Measurements from ENCODE around the gene SEC24A.
A peak's percentile ranks its signal among the peaks of the same experiment; 100 is the strongest.
"Not testable (repeated sequence)": the region's sequence is repeated elsewhere in the genome, so short reads cannot be mapped to it uniquely, and the experiment has no call there.

SEC24A gene

GRCh38 chr5:134625559-134625958, 23.0 kb upstream of the SEC24A start:
- WGBS (ENCODE audit: extremely low coverage, insufficient coverage, low lambda C conversion rate): no CpG with 5 or more reads among the region's 1 CpG
- no peak overlapping the region for H3K23ac ChIP-seq (ENCODE audit: low read length)
- H3K4ac ChIP-seq (ENCODE audit: low read depth, low read length): no peak overlapping the region
- H2BK15ac ChIP-seq (replicated peaks; ENCODE audit: low read depth): no peak overlapping the region
- no peak overlapping the region for H3K27ac ChIP-seq (ENCODE audit: low read depth, low read length)
- no peak overlapping the region for H4K8ac ChIP-seq (ENCODE audit: low read depth, low read length)
- no peak overlapping the region for H3K4me3 ChIP-seq (ENCODE audit: low read length)
- H3K18ac ChIP-seq (ENCODE audit: low read length): no peak overlapping the region
- H3K79me2 ChIP-seq (ENCODE audit: control insufficient read depth, insufficient read depth, low read length): no peaks in the 10 kb centered on the region
- H3K79me1 ChIP-seq (ENCODE audit: low read length): no peaks in the 10 kb centered on the region
- H2BK120ac ChIP-seq (ENCODE audit: low read depth, low read length): no peak overlapping the region
- no peak overlapping the region for H2AK5ac ChIP-seq (ENCODE audit: low read length)
- H3K36me3 ChIP-seq (ENCODE audit: control insufficient read depth, insufficient read depth, low read length): no peaks in the 10 kb centered on the region
- H3K9ac ChIP-seq (ENCODE audit: low read length): no peak overlapping the region
- DNase-seq: no peak
- no peaks in the 10 kb centered on the region for H3K27me3 ChIP-seq (ENCODE audit: insufficient read depth, low read length, poor library complexity)
- no peak overlapping the region for H3K56ac ChIP-seq (ENCODE audit: low read length)
- H3K4me1 ChIP-seq (ENCODE audit: control insufficient read depth, low read depth, low read length): no peaks in the 10 kb centered on the region
- H3K4me2 ChIP-seq (ENCODE audit: low read length): no peak overlapping the region
- H4K5ac ChIP-seq (ENCODE audit: low read length): no peak overlapping the region
- no peak overlapping the region for H2BK5ac ChIP-seq (ENCODE audit: low read length)

GRCh38 chr5:134626369-134627014, 22.1 kb upstream of the SEC24A start:
- no CpG with 5 or more reads among the region's 2 CpGs for WGBS (ENCODE audit: extremely low coverage, insufficient coverage, low lambda C conversion rate)
- Histone ChIP-seq H3K4me2 (ENCODE audit: low read length) (no peak overlapping the region), H3K27ac (ENCODE audit: low read depth, low read length) (no peak overlapping the region), H3K27me3 (ENCODE audit: insufficient read depth, low read length, poor library complexity) (no peaks in the 10 kb centered on the region), H2BK15ac (replicated peaks; ENCODE audit: low read depth) (no peak overlapping the region), H3K18ac (ENCODE audit: low read length) (no peak overlapping the region), H3K79me2 (ENCODE audit: control insufficient read depth, insufficient read depth, low read length) (no peaks in the 10 kb centered on the region), H3K56ac (ENCODE audit: low read length) (no peak overlapping the region), H3K36me3 (ENCODE audit: control insufficient read depth, insufficient read depth, low read length) (no peaks in the 10 kb centered on the region), H2BK120ac (ENCODE audit: low read depth, low read length) (no peak overlapping the region), H2BK5ac (ENCODE audit: low read length) (no peak overlapping the region), H2AK5ac (ENCODE audit: low read length) (no peak overlapping the region), H3K4me3 (ENCODE audit: low read length) (no peak overlapping the region), H3K79me1 (ENCODE audit: low read length) (no peaks in the 10 kb centered on the region), H4K8ac (ENCODE audit: low read depth, low read length) (no peak overlapping the region), H3K9ac (ENCODE audit: low read length) (no peak overlapping the region), H3K23ac (ENCODE audit: low read length) (no peak overlapping the region), H3K4me1 (ENCODE audit: control insufficient read depth, low read depth, low read length) (no peaks in the 10 kb centered on the region), H4K5ac (ENCODE audit: low read length) (no peak overlapping the region), H3K4ac (ENCODE audit: low read depth, low read length) (no peak overlapping the region)
- no peak for DNase-seq

- H3K18ac ChIP-seq (ENCODE audit: low read length): no peak overlapping the region
- H3K79me2 ChIP-seq (ENCODE audit: control insufficient read depth, insufficient read depth, low read length): no peaks in the 10 kb centered on the region
- no peak overlapping the region for H3K4me3 ChIP-seq (ENCODE audit: low read length)
- no peak overlapping the region for H2AK5ac ChIP-seq (ENCODE audit: low read length)
- H3K4me2 ChIP-seq (ENCODE audit: low read length): no peak overlapping the region
- H3K27ac ChIP-seq (ENCODE audit: low read depth, low read length): no peak overlapping the region
- H3K23ac ChIP-seq (ENCODE audit: low read length): no peak overlapping the region
- no peak overlapping the region for H3K9ac ChIP-seq (ENCODE audit: low read length)
- H3K4me1 ChIP-seq (ENCODE audit: control insufficient read depth, low read depth, low read length): no peaks in the 10 kb centered on the region
- no peak overlapping the region for H3K4ac ChIP-seq (ENCODE audit: low read depth, low read length)
- no peak overlapping the region for H2BK120ac ChIP-seq (ENCODE audit: low read depth, low read length)
- no peak overlapping the region for H4K8ac ChIP-seq (ENCODE audit: low read depth, low read length)
- no peak overlapping the region for H2BK15ac ChIP-seq (replicated peaks; ENCODE audit: low read depth)
- H3K79me1 ChIP-seq (ENCODE audit: low read length): peaks cover 2% of the 10 kb centered on the region
- no peak overlapping the region for H3K56ac ChIP-seq (ENCODE audit: low read length)
- H2BK5ac ChIP-seq (ENCODE audit: low read length): no peak overlapping the region
- no peak overlapping the region for H4K5ac ChIP-seq (ENCODE audit: low read length)
- DNase-seq: no peak
- no peaks in the 10 kb centered on the region for H3K27me3 ChIP-seq (ENCODE audit: insufficient read depth, low read length, poor library complexity)
- no peaks in the 10 kb centered on the region for H3K36me3 ChIP-seq (ENCODE audit: control insufficient read depth, insufficient read depth, low read length)
- no CpG with 5 or more reads among the region's 10 CpGs for WGBS (ENCODE audit: extremely low coverage, insufficient coverage, low lambda C conversion rate)
Observed at GRCh38 chr5:134634227-134634626, 14.4 kb upstream of the SEC24A start.

- H3K4me2 ChIP-seq (ENCODE audit: low read length); H3K79me1 ChIP-seq (ENCODE audit: low read length); H3K18ac ChIP-seq (ENCODE audit: low read length); H3K27me3 ChIP-seq (ENCODE audit: insufficient read depth, low read length, poor library complexity); H4K8ac ChIP-seq (ENCODE audit: low read depth, low read length); DNase-seq; H3K4me3 ChIP-seq (ENCODE audit: low read length); H3K79me2 ChIP-seq (ENCODE audit: control insufficient read depth, insufficient read depth, low read length); H3K56ac ChIP-seq (ENCODE audit: low read length); H3K27ac ChIP-seq (ENCODE audit: low read depth, low read length); H3K9ac ChIP-seq (ENCODE audit: low read length); H2BK5ac ChIP-seq (ENCODE audit: low read length); H4K5ac ChIP-seq (ENCODE audit: low read length); H2BK15ac ChIP-seq (replicated peaks; ENCODE audit: low read depth); H3K4ac ChIP-seq (ENCODE audit: low read depth, low read length); H3K23ac ChIP-seq (ENCODE audit: low read length); H2AK5ac ChIP-seq (ENCODE audit: low read length); H3K4me1 ChIP-seq (ENCODE audit: control insufficient read depth, low read depth, low read length); H2BK120ac ChIP-seq (ENCODE audit: low read depth, low read length); H3K36me3 ChIP-seq (ENCODE audit: control insufficient read depth, insufficient read depth, low read length): not testable (repeated sequence)
- no CpG with 5 or more reads among the region's 1 CpG for WGBS (ENCODE audit: extremely low coverage, insufficient coverage, low lambda C conversion rate)
Observed at GRCh38 chr5:134635366-134635765, 13.2 kb upstream of the SEC24A start.

DNA sequence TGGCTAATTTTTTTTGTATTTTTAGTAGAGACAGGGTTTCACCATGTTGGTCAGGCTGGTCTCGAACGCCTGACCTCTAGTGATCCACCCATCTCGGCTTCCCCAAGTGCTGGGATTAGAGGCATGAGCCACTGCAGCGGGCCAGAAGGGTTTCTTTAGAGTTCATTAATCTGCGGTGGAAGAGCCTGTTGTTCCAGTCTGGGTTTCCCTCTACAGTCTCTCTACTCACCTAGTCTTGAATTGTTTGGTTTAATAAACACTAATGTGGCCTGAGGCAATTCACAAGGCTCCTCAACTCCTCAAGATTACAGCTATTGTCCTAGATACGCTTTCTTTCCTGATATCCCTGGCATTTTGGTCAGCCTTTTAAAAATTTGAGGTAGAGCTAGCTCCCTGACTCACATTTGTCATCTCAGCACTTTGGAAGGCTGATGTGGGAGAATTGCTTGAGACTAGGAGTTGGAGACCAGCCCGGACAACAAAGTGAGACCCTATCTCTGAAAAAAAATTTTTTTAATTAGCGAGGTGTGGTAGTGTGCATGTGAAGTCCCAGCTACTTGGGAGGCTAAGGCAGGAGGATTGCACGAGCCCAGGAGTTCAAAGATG, 11.4 kb upstream of the SEC24A start:
- Histone ChIP-seq H3K36me3 (ENCODE audit: control insufficient read depth, insufficient read depth, low read length) (no peaks in the 10 kb centered on the region), H3K79me2 (ENCODE audit: control insufficient read depth, insufficient read depth, low read length) (no peaks in the 10 kb centered on the region), H4K5ac (ENCODE audit: low read length) (no peak overlapping the region), H2BK5ac (ENCODE audit: low read length) (no peak overlapping the region), H4K8ac (ENCODE audit: low read depth, low read length) (no peak overlapping the region), H2BK120ac (ENCODE audit: low read depth, low read length) (no peak overlapping the region), H2AK5ac (ENCODE audit: low read length) (no peak overlapping the region), H3K4me3 (ENCODE audit: low read length) (no peak overlapping the region), H2BK15ac (replicated peaks; ENCODE audit: low read depth) (no peak overlapping the region), H3K18ac (ENCODE audit: low read length) (no peak overlapping the region), H3K4ac (ENCODE audit: low read depth, low read length) (no peak overlapping the region), H3K9ac (ENCODE audit: low read length) (no peak overlapping the region), H3K27me3 (ENCODE audit: insufficient read depth, low read length, poor library complexity) (no peaks in the 10 kb centered on the region), H3K56ac (ENCODE audit: low read length) (no peak overlapping the region), H3K79me1 (ENCODE audit: low read length) (peaks cover under 1% of the 10 kb centered on the region), H3K27ac (ENCODE audit: low read depth, low read length) (no peak overlapping the region), H3K4me2 (ENCODE audit: low read length) (no peak overlapping the region), H3K23ac (ENCODE audit: low read length) (no peak overlapping the region), H3K4me1 (ENCODE audit: control insufficient read depth, low read depth, low read length) (no peaks in the 10 kb centered on the region)
- no CpG with 5 or more reads among the region's 9 CpGs for WGBS (ENCODE audit: extremely low coverage, insufficient coverage, low lambda C conversion rate)
- DNase-seq: peak; percentile 64

DNA sequence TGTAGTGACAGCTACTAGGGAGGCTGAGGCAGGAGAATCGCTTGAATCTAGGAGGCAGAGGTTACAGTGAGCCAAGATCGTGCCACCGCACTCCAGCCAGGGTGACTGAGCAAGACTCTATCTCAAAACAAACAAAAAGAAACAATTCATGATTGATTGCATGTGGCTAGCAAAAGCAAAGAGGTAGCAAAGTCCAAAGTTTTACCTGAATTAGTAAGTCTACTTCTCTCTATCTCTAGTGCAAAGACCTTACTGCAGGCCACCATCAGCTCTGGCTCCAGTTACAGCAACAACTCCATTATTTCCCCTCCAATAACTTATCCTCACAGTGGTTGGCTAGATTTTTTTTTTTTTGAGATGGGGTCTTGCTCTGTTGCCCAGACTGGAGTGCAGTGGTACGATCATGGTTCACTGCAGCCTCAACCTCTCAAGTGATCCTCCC, 9.8 kb upstream of the SEC24A start:
- Histone ChIP-seq H4K8ac (ENCODE audit: low read depth, low read length) (no peak overlapping the region), H3K79me2 (ENCODE audit: control insufficient read depth, insufficient read depth, low read length) (no peaks in the 10 kb centered on the region), H4K5ac (ENCODE audit: low read length) (no peak overlapping the region), H3K4me1 (ENCODE audit: control insufficient read depth, low read depth, low read length) (no peaks in the 10 kb centered on the region), H3K23ac (ENCODE audit: low read length) (no peak overlapping the region), H3K36me3 (ENCODE audit: control insufficient read depth, insufficient read depth, low read length) (no peaks in the 10 kb centered on the region), H3K4ac (ENCODE audit: low read depth, low read length) (no peak overlapping the region), H2BK120ac (ENCODE audit: low read depth, low read length) (no peak overlapping the region), H2BK5ac (ENCODE audit: low read length) (no peak overlapping the region), H3K4me3 (ENCODE audit: low read length) (no peak overlapping the region), H3K4me2 (ENCODE audit: low read length) (no peak overlapping the region), H2BK15ac (replicated peaks; ENCODE audit: low read depth) (no peak overlapping the region), H3K9ac (ENCODE audit: low read length) (no peak overlapping the region), H3K18ac (ENCODE audit: low read length) (no peak overlapping the region), H3K27me3 (ENCODE audit: insufficient read depth, low read length, poor library complexity) (no peaks in the 10 kb centered on the region), H3K56ac (ENCODE audit: low read length) (no peak overlapping the region), H2AK5ac (ENCODE audit: low read length) (no peak overlapping the region), H3K27ac (ENCODE audit: low read depth, low read length) (no peak overlapping the region), H3K79me1 (ENCODE audit: low read length) (no peaks in the 10 kb centered on the region)
- DNase-seq: no peak
- WGBS (ENCODE audit: extremely low coverage, insufficient coverage, low lambda C conversion rate): no CpG with 5 or more reads among the region's 4 CpGs
